Spleen (tissue), 7 donors: ENCODE data around the gene SRF.

Source experiments
- POLR2A ChIP-seq, 3 donors: fragments of 450-650 bp; IDR thresholded peaks; one replicate each; pipeline ENCODE4 v1.5.1; 2017; ENCODE audit warnings: antibody characterized with exemption in 3 of 3, mild to moderate bottlenecking in 1 of 3
- POLR2AphosphoS5 ChIP-seq, 3 donors: sonication (generic); formaldehyde crosslinking; IDR thresholded peaks; one replicate each; pipeline ENCODE4 v1.5.1; 2017; ENCODE audit warnings: antibody characterized with exemption in 3 of 3
- TF ChIP-seq, protein P1 (sequence below), 11 experiments: fragments of 200-600 bp in 7 of 11; fragments of 450-650 bp in 4 of 11; sonication (generic) in 4 of 11; IDR thresholded peaks in 8 of 11; conservative IDR thresholded peaks in 3 of 11; 1 replicate in 7 of 11; 2 replicates in 4 of 11; pipeline versions ENCODE4 v1.4.0 to v1.8.0; 2016 to 2021; ENCODE audit warnings: antibody characterized with exemption in 11 of 11, inconsistent platforms in 4 of 11, mild to moderate bottlenecking in 1 of 11
- donor health status: DM: no; HTN: no; CAD: no; lungs with moderate emphysema.
- donor health status: DM: no; HTN: no; CAD: no.
- donor health status: DM: no; HTN: no; CAD: no.

DNA sequence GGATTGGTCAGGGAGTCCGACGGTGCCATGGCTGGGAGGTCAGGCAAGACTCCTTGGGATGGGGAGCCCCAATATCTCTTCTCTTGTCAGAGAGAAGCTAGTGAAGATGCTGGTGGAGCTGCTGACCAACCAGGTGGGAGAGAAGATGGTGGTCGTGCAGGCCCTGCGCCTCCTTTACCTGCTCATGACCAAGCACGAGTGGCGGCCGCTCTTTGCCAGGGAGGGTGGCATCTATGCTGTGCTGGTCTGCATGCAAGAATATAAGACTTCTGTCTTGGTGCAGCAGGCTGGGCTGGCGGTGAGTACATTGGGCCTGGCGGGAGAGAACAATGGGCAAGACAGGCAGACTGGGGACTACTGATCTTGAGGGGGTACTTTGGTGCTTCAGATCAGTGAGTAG lies 21.8 kb downstream of the SRF start:
- TF ChIP-seq, protein P1, sequence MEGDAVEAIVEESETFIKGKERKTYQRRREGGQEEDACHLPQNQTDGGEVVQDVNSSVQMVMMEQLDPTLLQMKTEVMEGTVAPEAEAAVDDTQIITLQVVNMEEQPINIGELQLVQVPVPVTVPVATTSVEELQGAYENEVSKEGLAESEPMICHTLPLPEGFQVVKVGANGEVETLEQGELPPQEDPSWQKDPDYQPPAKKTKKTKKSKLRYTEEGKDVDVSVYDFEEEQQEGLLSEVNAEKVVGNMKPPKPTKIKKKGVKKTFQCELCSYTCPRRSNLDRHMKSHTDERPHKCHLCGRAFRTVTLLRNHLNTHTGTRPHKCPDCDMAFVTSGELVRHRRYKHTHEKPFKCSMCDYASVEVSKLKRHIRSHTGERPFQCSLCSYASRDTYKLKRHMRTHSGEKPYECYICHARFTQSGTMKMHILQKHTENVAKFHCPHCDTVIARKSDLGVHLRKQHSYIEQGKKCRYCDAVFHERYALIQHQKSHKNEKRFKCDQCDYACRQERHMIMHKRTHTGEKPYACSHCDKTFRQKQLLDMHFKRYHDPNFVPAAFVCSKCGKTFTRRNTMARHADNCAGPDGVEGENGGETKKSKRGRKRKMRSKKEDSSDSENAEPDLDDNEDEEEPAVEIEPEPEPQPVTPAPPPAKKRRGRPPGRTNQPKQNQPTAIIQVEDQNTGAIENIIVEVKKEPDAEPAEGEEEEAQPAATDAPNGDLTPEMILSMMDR (IDR thresholded peaks at IDR 0.05 in 8 of 11, conservative IDR thresholded peaks at IDR 0.05 in 3 of 11): no peak
- TF ChIP-seq POLR2AphosphoS5 (IDR thresholded peaks at IDR 0.05): no peak
- TF ChIP-seq POLR2A (IDR thresholded peaks at IDR 0.05): no peak
